Stimulated activated memory B cell treated with anti-CD40 and anti-IgM and Interleukin-4, amounts not matched to agents 10 μg/mL and 1 μg/mL and 100 μg/mL, for 72 hours (primary cell): Measurements from ENCODE around the gene TRIM31.

Source experiments
- ATAC-seq: fragments of 150-1000 bp; cut with Tn5 transposase; 2 replicates; pipeline ENCODE4 v1.10.0; 2021
- H3K27ac Mint-ChIP-seq: one replicate; pipeline ENCODE4 v1.8.0; 2022; ENCODE audit warnings: mild to moderate bottlenecking, mixed read lengths
- H3K27me3 Mint-ChIP-seq: one replicate; pipeline ENCODE4 v1.8.0; 2022; ENCODE audit warnings: mixed read lengths
- H3K36me3 Mint-ChIP-seq: one replicate; pipeline ENCODE4 v1.8.0; 2022; ENCODE audit warnings: mixed read lengths
- H3K4me1 Mint-ChIP-seq: one replicate; pipeline ENCODE4 v1.8.0; 2022; ENCODE audit warnings: mixed read lengths
- H3K4me3 Mint-ChIP-seq: one replicate; pipeline ENCODE4 v1.8.0; 2022; ENCODE audit warnings: mild to moderate bottlenecking, moderate library complexity, mixed read lengths
- H3K9me3 Mint-ChIP-seq: one replicate; pipeline ENCODE4 v1.8.0; 2022; ENCODE audit warnings: mixed read lengths

The TRIM31 gene

GRCh38 chr6:30061858-30062458 lies 50.9 kb downstream of the TRIM31 start:
- Mint-ChIP-seq H3K36me3 (peaks cover 18% of the 10 kb centered on the region), H3K4me3 (peak overlapping the region; percentile 91), H3K4me1 (peaks cover 36% of the 10 kb centered on the region), H3K27ac (peak overlapping the region; percentile 91), H3K9me3 (no peaks in the 10 kb centered on the region), H3K27me3 (no peaks in the 10 kb centered on the region)
- ATAC-seq, result peak; percentile 40

- peak; percentile 97 for ATAC-seq
- Mint-ChIP-seq H3K27ac (peak within 1 kb of the TSS; percentile 91), H3K4me1 (peaks cover 34% of the 10 kb centered on the region), H3K36me3 (peaks cover 25% of the 10 kb centered on the region), H3K9me3 (no peaks in the 10 kb centered on the region), H3K27me3 (no peaks in the 10 kb centered on the region), H3K4me3 (peak within 1 kb of the TSS; percentile 91)
These were observed 51.6 kb downstream of the TRIM31 start, which contains the start of gene POLR1H for GRCh38 chr6:30061092-30061857. Gene POLR1H, plus strand, starts transcription at chr6:30061265. Its CDS starts 260 bp downstream, at chr6:30061525.

- ATAC-seq, result peak; percentile 68
- H3K27ac Mint-ChIP-seq, result peak overlapping the region; percentile 91
- H3K4me3 Mint-ChIP-seq, result peak overlapping the region; percentile 91
- H3K9me3 Mint-ChIP-seq, result no peaks in the 10 kb centered on the region
- H3K27me3 Mint-ChIP-seq, result no peaks in the 10 kb centered on the region
- peaks cover 25% of the 10 kb centered on the region for H3K36me3 Mint-ChIP-seq
- peaks cover 28% of the 10 kb centered on the region for H3K4me1 Mint-ChIP-seq
These were observed 52.2 kb downstream of the TRIM31 start for GRCh38 chr6:30060606-30061091.

GRCh38 chr6:30055513-30055912 lies 57.4 kb downstream of the TRIM31 start:
- no peaks in the 10 kb centered on the region for H3K27me3 Mint-ChIP-seq
- no peak for ATAC-seq
- no peak overlapping the region for H3K27ac Mint-ChIP-seq
- H3K36me3 Mint-ChIP-seq, result peaks cover 21% of the 10 kb centered on the region
- peaks cover 14% of the 10 kb centered on the region for H3K4me1 Mint-ChIP-seq
- no peak overlapping the region for H3K4me3 Mint-ChIP-seq
- H3K9me3 Mint-ChIP-seq, result no peaks in the 10 kb centered on the region

- H3K4me3 Mint-ChIP-seq, result no peak overlapping the region
- H3K36me3 Mint-ChIP-seq, result peaks cover 21% of the 10 kb centered on the region
- no peaks in the 10 kb centered on the region for H3K9me3 Mint-ChIP-seq
- no peak for ATAC-seq
- peaks cover 6% of the 10 kb centered on the region for H3K4me1 Mint-ChIP-seq
- no peak overlapping the region for H3K27ac Mint-ChIP-seq
- no peaks in the 10 kb centered on the region for H3K27me3 Mint-ChIP-seq
These were observed 59.2 kb downstream of the TRIM31 start for GRCh38 chr6:30053682-30054081.
